ENCODE results near the gene SNX13. TPM values are rescaled to one million over a fixed set of nuclear protein-coding genes. Genes with fewer than 3 reads are reported as not detected.

The SNX13 gene
- total RNA-seq, 4 donors from 2014 or later: 15.9 to 39.9 (median 35.1) TPM

GRCh38 chr7:17929647-17930395, 10.5 kb downstream of the SNX13 start:
- 78 to 87% methylated on average over 5 of the region's 5 CpGs for WGBS, 2 donors
- Histone ChIP-seq H3K27ac (no peak overlapping the region), H3K9me3 (no peaks in the 10 kb centered on the region), H3K4me1 (peaks cover 0 to 40% (median 0%) of the 10 kb centered on the region in 3 donors), H3K36me3 (no peaks in the 10 kb centered on the region), H3K27me3 (no peaks in the 10 kb centered on the region), H3K4me3 (no peak overlapping the region)
- no peak for TF ChIP-seq POLR2A (IDR thresholded peaks at IDR 0.05)
- TF ChIP-seq, protein P1, sequence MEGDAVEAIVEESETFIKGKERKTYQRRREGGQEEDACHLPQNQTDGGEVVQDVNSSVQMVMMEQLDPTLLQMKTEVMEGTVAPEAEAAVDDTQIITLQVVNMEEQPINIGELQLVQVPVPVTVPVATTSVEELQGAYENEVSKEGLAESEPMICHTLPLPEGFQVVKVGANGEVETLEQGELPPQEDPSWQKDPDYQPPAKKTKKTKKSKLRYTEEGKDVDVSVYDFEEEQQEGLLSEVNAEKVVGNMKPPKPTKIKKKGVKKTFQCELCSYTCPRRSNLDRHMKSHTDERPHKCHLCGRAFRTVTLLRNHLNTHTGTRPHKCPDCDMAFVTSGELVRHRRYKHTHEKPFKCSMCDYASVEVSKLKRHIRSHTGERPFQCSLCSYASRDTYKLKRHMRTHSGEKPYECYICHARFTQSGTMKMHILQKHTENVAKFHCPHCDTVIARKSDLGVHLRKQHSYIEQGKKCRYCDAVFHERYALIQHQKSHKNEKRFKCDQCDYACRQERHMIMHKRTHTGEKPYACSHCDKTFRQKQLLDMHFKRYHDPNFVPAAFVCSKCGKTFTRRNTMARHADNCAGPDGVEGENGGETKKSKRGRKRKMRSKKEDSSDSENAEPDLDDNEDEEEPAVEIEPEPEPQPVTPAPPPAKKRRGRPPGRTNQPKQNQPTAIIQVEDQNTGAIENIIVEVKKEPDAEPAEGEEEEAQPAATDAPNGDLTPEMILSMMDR (IDR thresholded peaks at IDR 0.05): no peak
- intact Hi-C loops (cut with DNase I): no loop called here
- DNase-seq: no peak

DNA sequence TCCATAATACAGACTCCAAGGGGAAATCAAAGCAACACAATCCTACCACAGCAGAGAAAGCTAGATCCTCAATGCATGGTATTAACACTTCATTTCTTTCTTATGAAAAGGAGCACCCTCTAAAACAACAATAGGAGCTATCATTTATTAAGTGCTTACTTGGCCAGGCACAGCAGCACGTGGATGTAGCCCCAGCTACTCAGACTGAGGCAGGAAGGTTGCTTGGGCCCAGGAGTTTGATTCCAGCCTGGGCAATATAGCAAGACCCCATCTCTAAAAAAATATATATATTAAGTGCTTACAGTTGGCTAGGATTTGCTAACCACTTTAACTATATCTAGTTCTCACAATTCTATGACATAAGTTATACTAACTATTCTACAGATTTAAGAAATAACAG, 12.2 kb downstream of the SNX13 start:
- no peak for DNase-seq
- intact Hi-C loops (cut with DNase I): no loop called here
- WGBS, 2 donors: 75 to 89% methylated on average over 1 of the region's 1 CpG
- Histone ChIP-seq H3K4me1 (peaks cover 0 to 41% (median 0%) of the 10 kb centered on the region in 3 donors), H3K27ac (no peak overlapping the region), H3K27me3 (no peaks in the 10 kb centered on the region), H3K4me3 (no peak overlapping the region), H3K9me3 (no peaks in the 10 kb centered on the region), H3K36me3 (no peaks in the 10 kb centered on the region)
- TF ChIP-seq, protein P1 (IDR thresholded peaks at IDR 0.05): no peak
- no peak for TF ChIP-seq POLR2A (IDR thresholded peaks at IDR 0.05)

GRCh38 chr7:17921857-17922416, 18.4 kb downstream of the SNX13 start:
- DNase-seq: no peak
- H3K4me1 ChIP-seq: peaks cover 0 to 46% (median 4%) of the 10 kb centered on the region in 3 donors
- intact Hi-C loops (cut with DNase I): no loop called here
- no peaks in the 10 kb centered on the region for H3K27me3 ChIP-seq
- H3K27ac ChIP-seq: no peak overlapping the region
- H3K4me3 ChIP-seq: no peak overlapping the region
- H3K9me3 ChIP-seq: peaks cover 0 to 5% (median 3%) of the 10 kb centered on the region in 3 donors
- TF ChIP-seq POLR2A (IDR thresholded peaks at IDR 0.05): no peak
- TF ChIP-seq, protein P1 (IDR thresholded peaks at IDR 0.05): no peak
- WGBS, 2 donors: 80 to 90% methylated on average over 1 of the region's 1 CpG
- no peaks in the 10 kb centered on the region for H3K36me3 ChIP-seq

GRCh38 chr7:17917842-17918241, 22.5 kb downstream of the SNX13 start:
- H3K27ac ChIP-seq: no peak overlapping the region
- H3K4me3 ChIP-seq: no peak overlapping the region
- peaks cover 0 to 6% (median 5%) of the 10 kb centered on the region in 3 donors for H3K9me3 ChIP-seq
- intact Hi-C loops (cut with DNase I): no loop called here
- H3K27me3 ChIP-seq: no peaks in the 10 kb centered on the region
- WGBS, 2 donors: 88 to 98% methylated on average over 3 of the region's 3 CpGs
- H3K36me3 ChIP-seq: no peaks in the 10 kb centered on the region
- DNase-seq: no peak
- H3K4me1 ChIP-seq: peaks cover 0 to 25% (median 4%) of the 10 kb centered on the region in 3 donors
- TF ChIP-seq, protein P1 (IDR thresholded peaks at IDR 0.05): no peak
- no peak for TF ChIP-seq POLR2A (IDR thresholded peaks at IDR 0.05)

GRCh38 chr7:17916786-17917185, 23.5 kb downstream of the SNX13 start:
- TF ChIP-seq POLR2A (IDR thresholded peaks at IDR 0.05): no peak
- TF ChIP-seq, protein P1 (IDR thresholded peaks at IDR 0.05): no peak
- H3K27ac ChIP-seq: no peak overlapping the region
- DNase-seq: no peak
- H3K9me3 ChIP-seq: peaks cover 0 to 6% (median 5%) of the 10 kb centered on the region in 3 donors
- no peak overlapping the region for H3K4me3 ChIP-seq
- intact Hi-C loops (cut with DNase I): no loop called here
- no peaks in the 10 kb centered on the region for H3K36me3 ChIP-seq
- peaks cover 0 to 16% (median 1%) of the 10 kb centered on the region in 3 donors for H3K4me1 ChIP-seq
- no peaks in the 10 kb centered on the region for H3K27me3 ChIP-seq

Measured in esophagus squamous epithelium (tissue), 5 donors.